Activated CD8-positive, alpha-beta T cell treated with anti-CD3 and anti-CD28 coated beads, Interleukin-2, amount 10 ng/mL, durations not matched to agents 7 days and 5 days (primary cell): ENCODE results near the gene CAMK2G. TPM values are rescaled to one million over a fixed set of nuclear protein-coding genes. Genes with fewer than 3 reads are reported as not detected.

Experiments
- ATAC-seq: fragments of 150-1000 bp; cut with Tn5 transposase; one replicate; pipeline ENCODE4 v1.10.0; 2021; ENCODE audit warnings: moderate library complexity
- CTCF ChIA-PET: fragments of 350-600 bp; sonication (Branson Sonifier 250); formaldehyde crosslinking; loops from one replicate; lab custom pipeline; 2021; ENCODE audit warnings: antibody characterized with exemption; lab: Charles Lee
- POLR2A ChIA-PET: fragments of 350-600 bp; sonication (Branson Sonifier 250); formaldehyde crosslinking; loops from one replicate; lab custom pipeline; 2021; ENCODE audit warnings: antibody characterized with exemption; lab: Charles Lee
- DNase-seq: peaks from one replicate; pipeline ENCODE4 v3.0.0-alpha.2; 2020
- H3K27ac Mint-ChIP-seq: one replicate; pipeline ENCODE4 v1.8.0; 2021; ENCODE audit warnings: mild to moderate bottlenecking, mixed read lengths
- H3K27me3 Mint-ChIP-seq: one replicate; pipeline ENCODE4 v1.8.0; 2021; ENCODE audit warnings: low read depth, mixed read lengths
- H3K36me3 Mint-ChIP-seq: one replicate; pipeline ENCODE4 v1.8.0; 2021; ENCODE audit warnings: low read depth, mixed read lengths
- H3K4me1 Mint-ChIP-seq: one replicate; pipeline ENCODE4 v1.8.0; 2021; ENCODE audit warnings: low read depth, mixed read lengths
- H3K4me3 Mint-ChIP-seq: one replicate; pipeline ENCODE4 v1.8.0; 2021; ENCODE audit warnings: mild to moderate bottlenecking, mixed read lengths
- H3K9me3 Mint-ChIP-seq: one replicate; pipeline ENCODE4 v1.8.0; 2022; ENCODE audit warnings: mixed read lengths; ENCODE audit not compliant: insufficient read depth
- total RNA-seq, 2 experiments: library from RNA; stranded (reverse); gene quantifications; one replicate each; pipeline ENCODE4 v1.2.3, GENCODE V29; 2021

The CAMK2G gene
- total RNA-seq, 2 experiments from 2014 or later, result 43.2 to 48.4 TPM

DNA sequence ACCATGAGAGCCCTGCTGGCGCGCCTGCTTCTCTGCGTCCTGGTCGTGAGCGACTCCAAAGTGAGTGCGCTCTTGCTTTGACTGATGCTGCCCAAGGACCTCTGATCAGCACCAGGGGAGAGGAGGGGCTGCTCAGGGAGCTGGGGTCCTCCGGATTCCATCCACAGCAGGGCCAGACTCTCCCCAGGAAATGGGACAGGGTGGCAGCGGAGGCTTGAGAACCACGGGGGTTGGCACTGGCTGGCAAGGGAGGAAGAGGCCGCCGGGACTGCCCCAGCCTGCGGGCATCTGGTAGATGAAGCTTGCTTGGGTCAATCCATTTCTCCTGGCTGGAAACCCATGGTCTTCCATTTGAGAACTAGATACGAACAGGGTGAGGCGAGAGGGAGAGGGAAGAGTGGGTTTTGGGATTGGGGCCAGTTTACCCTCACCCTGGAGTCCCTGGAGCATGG is 37.2 kb upstream of the CAMK2G start:
- DNase-seq, result no peak
- H3K4me3 Mint-ChIP-seq, result peak overlapping the region; percentile 81
- peaks cover 44% of the 10 kb centered on the region for H3K4me1 Mint-ChIP-seq
- peaks cover 41% of the 10 kb centered on the region for H3K27me3 Mint-ChIP-seq
- ChIA-PET CTCF (interaction anchor here (1.3 to 1.6 kb wide), 4 partner anchors 17 to 65 kb away, joined by 3 to 6 read pairs (median 4); no protein-coding TSS in a partner anchor), POLR2A (no interaction called here)
- H3K9me3 Mint-ChIP-seq, result no peaks in the 10 kb centered on the region
- peaks cover 11% of the 10 kb centered on the region for H3K36me3 Mint-ChIP-seq
- peak overlapping the region; percentile 73 for H3K27ac Mint-ChIP-seq
- no peak for ATAC-seq

DNA sequence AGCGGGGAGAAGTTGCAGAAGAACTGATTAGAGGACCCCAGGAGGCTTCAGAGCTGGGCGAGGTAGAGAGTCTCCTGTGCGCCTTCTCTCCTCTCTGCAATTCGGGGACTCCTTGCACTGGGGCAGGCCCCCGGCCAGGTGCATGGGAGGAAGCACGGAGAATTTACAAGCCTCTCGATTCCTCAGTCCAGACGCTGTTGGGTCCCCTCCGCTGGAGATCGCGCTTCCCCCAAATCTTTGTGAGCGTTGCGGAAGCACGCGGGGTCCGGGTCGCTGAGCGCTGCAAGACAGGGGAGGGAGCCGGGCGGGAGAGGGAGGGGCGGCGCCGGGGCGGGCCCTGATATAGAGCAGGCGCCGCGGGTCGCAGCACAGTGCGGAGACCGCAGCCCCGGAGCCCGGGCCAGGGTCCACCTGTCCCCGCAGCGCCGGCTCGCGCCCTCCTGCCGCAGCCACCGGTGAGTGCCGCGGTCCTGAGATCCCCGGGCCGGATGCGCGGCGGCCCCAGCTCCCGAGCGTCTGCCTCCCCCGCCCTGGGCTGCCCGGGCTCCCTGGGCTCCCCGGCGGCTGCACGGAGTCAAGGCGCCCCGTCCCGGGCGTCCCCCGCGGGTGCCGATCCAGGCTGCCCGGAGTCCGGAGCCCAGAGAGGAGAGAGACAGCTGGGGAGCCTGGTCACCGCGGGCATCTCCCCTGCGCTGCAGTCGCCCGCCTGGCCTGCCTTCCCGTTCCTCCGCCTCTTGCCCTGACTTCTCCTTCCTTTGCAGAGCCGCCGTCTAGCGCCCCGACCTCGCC is 36.6 kb upstream of the CAMK2G start, which contains the start of gene PLAU:
PLAU (plus strand) TSS at position 369 of the 789 bp plus-strand sequence. CDS start 424 bp downstream, outside the sequence.
- ATAC-seq (peak; percentile 78), DNase-seq (peak; percentile 56)
- H3K27ac Mint-ChIP-seq, result peak within 1 kb of the TSS; percentile 73
- peak within 1 kb of the TSS; percentile 81 for H3K4me3 Mint-ChIP-seq
- H3K4me1 Mint-ChIP-seq, result peaks cover 43% of the 10 kb centered on the region
- peaks cover 7% of the 10 kb centered on the region for H3K36me3 Mint-ChIP-seq
- peaks cover 41% of the 10 kb centered on the region for H3K27me3 Mint-ChIP-seq
- H3K9me3 Mint-ChIP-seq, result no peaks in the 10 kb centered on the region
- ChIA-PET CTCF (interaction anchor here (0.6 to 1.6 kb wide), 4 partner anchors 27 to 65 kb away, joined by 3 to 6 read pairs (median 4); no protein-coding TSS in a partner anchor), POLR2A (no interaction called here)

DNA sequence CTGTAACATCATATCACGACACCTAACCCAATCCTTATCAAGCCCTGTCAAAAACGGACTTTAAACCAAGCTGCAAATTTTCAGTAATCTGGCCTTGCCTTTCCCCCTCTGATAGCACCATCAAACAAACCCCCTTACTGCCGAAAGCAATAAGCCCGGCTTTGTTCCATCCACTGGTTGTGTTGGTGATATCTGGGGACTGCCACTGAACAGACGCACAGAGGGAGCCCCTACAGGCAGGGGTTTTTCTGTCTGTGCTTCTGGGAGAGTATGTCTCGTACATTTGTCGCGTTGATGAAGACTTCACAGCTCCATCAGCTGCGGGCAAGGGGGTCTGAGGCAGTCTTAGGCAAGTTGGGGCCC is 36.0 kb upstream of the CAMK2G start:
- Mint-ChIP-seq H3K4me3 (peak overlapping the region; percentile 72), H3K36me3 (peaks cover 3% of the 10 kb centered on the region), H3K9me3 (no peaks in the 10 kb centered on the region), H3K27me3 (peaks cover 40% of the 10 kb centered on the region), H3K4me1 (peaks cover 43% of the 10 kb centered on the region), H3K27ac (peak overlapping the region; percentile 53)
- peak; percentile 31 for ATAC-seq
- ChIA-PET POLR2A (no interaction called here), CTCF (interaction anchor here (1.3 to 1.6 kb wide), 3 partner anchors 30 to 64 kb away, joined by 3 to 6 read pairs (median 6); no protein-coding TSS in a partner anchor)
- peak; percentile 42 for DNase-seq

DNA sequence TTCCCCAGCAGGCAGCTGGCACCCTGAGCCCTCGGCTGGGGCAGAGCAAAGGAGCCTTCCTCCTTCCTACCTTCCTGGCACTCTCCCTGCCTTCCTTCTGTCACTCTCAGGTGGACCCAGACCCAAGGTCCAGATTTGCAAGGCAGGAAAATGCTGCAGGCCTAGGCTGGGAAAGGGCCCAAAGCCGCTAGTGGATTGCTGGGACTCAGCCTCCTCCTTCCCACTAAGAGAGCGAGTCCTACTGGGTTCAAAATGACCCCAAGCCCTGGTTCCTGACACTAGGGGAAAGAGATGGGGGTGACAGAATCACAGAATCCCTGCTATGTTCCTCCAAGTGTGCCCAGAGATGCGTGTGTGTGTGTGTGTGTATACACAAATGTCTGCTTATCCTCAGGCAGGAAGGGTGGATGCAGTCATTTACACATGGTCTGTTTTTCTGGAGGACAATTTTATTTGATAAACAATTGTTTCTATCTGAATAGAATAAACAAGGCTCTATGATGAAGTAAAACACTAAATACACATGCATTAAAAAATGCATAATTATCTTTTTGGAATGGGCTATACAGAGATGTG is 35.3 kb upstream of the CAMK2G start:
- DNase-seq (no peak), ATAC-seq (no peak)
- H3K9me3 Mint-ChIP-seq, result no peaks in the 10 kb centered on the region
- H3K27ac Mint-ChIP-seq, result peak overlapping the region; percentile 72
- H3K36me3 Mint-ChIP-seq, result no peaks in the 10 kb centered on the region
- CTCF ChIA-PET, result interaction anchor here (0.9 to 2.5 kb wide), 2 partner anchors 30 to 31 kb away, joined by 6 to 21 read pairs; no protein-coding TSS in a partner anchor
- peak overlapping the region; percentile 72 for H3K4me3 Mint-ChIP-seq
- POLR2A ChIA-PET, result no interaction called here
- peaks cover 43% of the 10 kb centered on the region for H3K4me1 Mint-ChIP-seq
- peaks cover 39% of the 10 kb centered on the region for H3K27me3 Mint-ChIP-seq

DNA sequence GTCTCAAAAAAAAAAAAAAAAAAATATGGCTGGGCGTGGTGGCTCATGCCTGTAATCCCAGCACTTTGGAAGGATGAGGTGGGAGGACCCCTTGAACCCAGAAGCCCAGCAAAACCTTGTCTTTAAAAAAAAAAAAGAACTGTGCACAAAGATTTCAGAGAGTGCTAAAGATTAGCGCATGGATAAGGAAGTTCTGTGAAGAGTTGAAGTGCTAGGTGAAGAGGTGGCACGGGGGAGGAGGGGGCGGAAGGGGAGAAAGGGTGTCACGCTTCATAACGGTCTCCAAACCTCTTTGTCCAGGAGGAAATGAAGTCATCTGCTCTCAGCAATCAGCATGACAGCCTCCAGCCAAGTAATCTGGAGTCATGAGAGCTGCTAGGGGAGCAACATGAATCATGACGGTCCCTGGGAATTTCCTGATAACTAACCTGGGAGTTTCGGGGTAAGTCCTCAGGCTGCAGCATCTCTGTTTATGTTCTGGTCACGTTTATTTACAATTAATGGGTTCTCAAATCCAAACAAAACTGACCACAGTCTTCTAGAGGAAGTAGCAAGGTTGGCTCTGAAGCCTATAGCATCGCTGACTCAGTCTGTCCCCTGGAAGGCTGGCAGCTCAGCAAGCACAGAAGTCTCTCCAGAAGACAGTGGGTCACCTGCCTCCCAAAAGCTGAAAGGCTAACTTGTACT is 34.6 kb upstream of the CAMK2G start:
- peaks cover 35% of the 10 kb centered on the region for H3K27me3 Mint-ChIP-seq
- H3K27ac Mint-ChIP-seq, result peak overlapping the region; percentile 72
- DNase-seq (peak; percentile 72), ATAC-seq (peak; percentile 40)
- H3K4me1 Mint-ChIP-seq, result peaks cover 43% of the 10 kb centered on the region
- H3K4me3 Mint-ChIP-seq, result peak overlapping the region; percentile 58
- ChIA-PET POLR2A (no interaction called here), CTCF (interaction anchor here (0.6 to 2.5 kb wide), 3 partner anchors 29 to 1304 kb away, joined by 3 to 21 read pairs (median 6); no protein-coding TSS in a partner anchor)
- no peaks in the 10 kb centered on the region for H3K9me3 Mint-ChIP-seq
- H3K36me3 Mint-ChIP-seq, result no peaks in the 10 kb centered on the region

DNA sequence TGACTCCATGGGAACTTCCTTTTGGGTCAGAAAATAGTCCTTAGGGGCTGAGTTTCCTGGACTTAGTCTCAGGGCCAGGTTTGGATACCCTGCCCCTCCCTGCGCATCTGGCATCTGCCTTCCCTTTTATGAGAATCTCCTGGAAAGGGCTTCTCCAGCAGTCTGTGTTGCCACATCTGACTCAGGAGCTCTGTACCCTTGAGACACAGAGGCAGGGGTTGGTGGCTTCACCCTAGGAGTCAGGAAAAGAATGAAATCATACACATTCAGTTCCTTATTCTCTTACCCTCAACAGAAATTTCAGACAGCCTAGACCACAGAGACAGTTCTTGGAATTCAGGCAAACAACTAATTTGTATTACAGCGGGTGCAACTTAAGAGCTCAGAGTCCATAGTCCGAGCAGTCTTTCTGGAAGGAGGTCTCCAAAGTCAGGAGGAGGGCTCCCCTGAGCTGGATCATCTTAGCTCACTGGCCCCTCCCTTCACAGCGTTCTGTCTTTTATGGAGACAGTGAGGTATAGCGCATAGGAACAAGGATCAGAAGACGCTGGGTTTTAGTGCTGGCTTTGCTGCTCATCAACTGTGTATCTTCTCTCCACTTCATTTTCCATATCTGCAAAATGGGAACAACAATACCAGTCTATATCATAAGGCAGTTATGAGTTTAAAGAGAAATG is 33.6 kb upstream of the CAMK2G start:
- DNase-seq (no peak), ATAC-seq (no peak)
- Mint-ChIP-seq H3K36me3 (no peaks in the 10 kb centered on the region), H3K4me1 (peaks cover 43% of the 10 kb centered on the region), H3K9me3 (no peaks in the 10 kb centered on the region), H3K27me3 (peaks cover 27% of the 10 kb centered on the region), H3K27ac (no peak overlapping the region), H3K4me3 (no peak overlapping the region)
- ChIA-PET CTCF (interaction anchor here (0.8 to 2.5 kb wide), 4 partner anchors 21 to 32 kb away, joined by 3 to 21 read pairs (median 4); no protein-coding TSS in a partner anchor), POLR2A (no interaction called here)

DNA sequence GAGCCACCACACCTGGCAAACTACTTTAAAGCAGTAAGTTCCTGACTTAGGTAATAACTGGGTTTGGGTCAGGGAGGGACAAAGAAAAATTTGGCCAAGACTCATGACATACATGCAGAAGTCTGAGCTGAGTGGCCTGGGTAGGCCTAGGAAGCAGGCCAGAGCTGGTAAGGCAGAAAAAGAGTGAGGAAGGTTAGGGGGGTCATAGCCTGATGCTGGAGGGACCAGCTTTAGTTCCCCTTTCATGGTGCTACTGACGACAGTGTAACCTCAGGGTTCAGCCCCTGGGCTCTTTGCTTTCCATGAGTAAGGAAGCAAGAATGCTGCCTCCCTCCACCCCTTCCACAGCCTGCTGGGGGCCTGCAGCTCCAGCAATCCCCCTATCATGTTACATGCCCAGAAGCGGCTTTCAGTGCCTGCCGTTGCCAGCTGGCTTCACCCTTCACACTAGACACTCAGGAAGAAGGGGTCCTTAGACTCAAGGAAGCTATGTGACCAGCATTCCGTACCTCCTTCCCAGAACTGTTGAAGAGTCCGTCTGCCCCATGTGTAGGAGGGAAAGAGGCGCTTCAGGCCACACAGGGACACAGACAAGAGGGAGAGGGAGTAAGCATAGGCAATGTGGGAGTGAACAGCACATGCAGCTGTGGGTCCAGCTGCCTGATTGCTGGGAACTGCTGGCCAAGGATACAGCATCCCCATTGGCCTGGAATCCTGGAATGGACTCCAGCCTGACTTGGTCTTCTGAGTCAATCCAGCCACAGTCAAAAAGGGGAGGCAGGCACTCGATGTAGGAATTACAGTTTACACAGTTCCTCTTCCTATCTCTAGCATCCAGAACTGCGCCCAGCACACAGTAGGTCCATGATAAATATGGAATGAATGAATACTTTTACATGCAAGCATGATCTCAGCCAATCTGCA is 32.4 kb upstream of the CAMK2G start:
- no peaks in the 10 kb centered on the region for H3K36me3 Mint-ChIP-seq
- H3K9me3 Mint-ChIP-seq, result no peaks in the 10 kb centered on the region
- ChIA-PET POLR2A (interaction anchor here (0.9 to 1.0 kb wide), 3 partner anchors 10 to 27 kb away, joined by 3 read pairs; no protein-coding TSS in a partner anchor), CTCF (interaction anchor here (0.6 to 1.3 kb wide), 4 partner anchors 17 to 53 kb away, joined by 3 to 5 read pairs (median 4); no protein-coding TSS in a partner anchor)
- DNase-seq, result no peak
- H3K4me3 Mint-ChIP-seq, result no peak overlapping the region
- no peak for ATAC-seq
- peaks cover 28% of the 10 kb centered on the region for H3K27me3 Mint-ChIP-seq
- no peak overlapping the region for H3K27ac Mint-ChIP-seq
- peaks cover 49% of the 10 kb centered on the region for H3K4me1 Mint-ChIP-seq

DNA sequence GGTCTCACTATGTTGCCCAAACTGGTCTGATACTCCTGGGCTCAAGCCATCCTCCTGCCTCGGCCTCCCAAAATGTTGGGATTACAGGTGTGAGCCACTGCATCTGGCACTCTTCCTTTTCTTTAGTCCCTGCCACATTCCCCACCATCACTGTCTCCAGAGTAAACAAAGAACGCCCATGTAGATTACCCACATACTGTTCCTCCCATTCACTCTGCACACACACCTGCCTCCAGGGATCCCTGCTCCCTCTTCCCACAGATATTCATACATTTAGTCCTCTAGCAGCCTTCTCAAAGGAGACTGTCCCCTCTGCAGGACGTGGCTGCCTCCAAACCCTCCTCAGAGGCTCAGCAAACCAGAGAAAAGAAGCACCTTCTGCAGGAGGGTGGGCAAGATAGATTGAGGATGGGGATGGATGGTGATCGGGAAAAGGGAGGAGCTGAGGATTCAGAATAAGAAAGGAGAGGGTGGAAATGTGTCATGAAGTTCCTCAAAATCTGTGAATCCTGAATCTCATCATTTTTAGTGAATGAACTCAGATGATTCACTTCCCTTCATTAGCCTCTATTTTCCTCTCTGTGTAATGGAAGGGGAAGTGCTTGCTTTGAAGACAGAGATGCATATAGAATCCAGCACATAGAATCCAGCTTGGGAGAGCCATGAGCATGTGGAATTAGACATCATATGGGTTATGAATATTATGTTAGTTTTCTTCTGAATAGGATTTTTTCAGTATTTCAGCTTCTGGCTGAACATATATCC is 31.1 kb upstream of the CAMK2G start:
- H3K27me3 Mint-ChIP-seq, result peaks cover 23% of the 10 kb centered on the region
- H3K27ac Mint-ChIP-seq, result no peak overlapping the region
- ATAC-seq, result no peak
- no peaks in the 10 kb centered on the region for H3K36me3 Mint-ChIP-seq
- H3K9me3 Mint-ChIP-seq, result no peaks in the 10 kb centered on the region
- no peak overlapping the region for H3K4me3 Mint-ChIP-seq
- no peak for DNase-seq
- H3K4me1 Mint-ChIP-seq, result peaks cover 40% of the 10 kb centered on the region
- CTCF ChIA-PET, result no interaction called here
- POLR2A ChIA-PET, result no interaction called here

DNA sequence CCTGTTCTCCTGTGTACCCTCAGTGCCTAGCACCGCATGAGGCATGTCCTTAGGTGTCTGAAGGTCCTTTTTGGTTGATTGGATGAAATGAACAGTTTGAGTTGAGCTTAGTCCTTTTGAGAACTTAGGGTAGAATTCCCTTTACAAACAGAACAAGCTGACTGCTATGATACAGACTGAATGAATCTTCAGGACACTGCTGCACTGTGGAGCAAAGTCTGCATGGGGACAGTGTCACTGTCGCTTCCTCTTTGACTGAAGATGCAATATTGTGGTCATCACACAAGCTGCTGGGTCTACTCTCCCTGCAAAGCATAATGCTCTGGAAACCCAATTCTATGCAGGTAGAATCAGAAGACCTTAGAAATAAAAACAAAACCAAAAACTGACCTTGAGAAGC is 28.0 kb upstream of the CAMK2G start:
- ChIA-PET CTCF (interaction anchor here (0.6 to 6.2 kb wide), 6 partner anchors 12 to 179 kb away, joined by 3 to 27 read pairs (median 5); no protein-coding TSS in a partner anchor), POLR2A (no interaction called here)
- Mint-ChIP-seq H3K36me3 (no peaks in the 10 kb centered on the region), H3K4me3 (no peak overlapping the region), H3K27ac (no peak overlapping the region), H3K27me3 (peaks cover 22% of the 10 kb centered on the region), H3K9me3 (no peaks in the 10 kb centered on the region), H3K4me1 (peaks cover 14% of the 10 kb centered on the region)
- ATAC-seq, result no peak
- no peak for DNase-seq

DNA sequence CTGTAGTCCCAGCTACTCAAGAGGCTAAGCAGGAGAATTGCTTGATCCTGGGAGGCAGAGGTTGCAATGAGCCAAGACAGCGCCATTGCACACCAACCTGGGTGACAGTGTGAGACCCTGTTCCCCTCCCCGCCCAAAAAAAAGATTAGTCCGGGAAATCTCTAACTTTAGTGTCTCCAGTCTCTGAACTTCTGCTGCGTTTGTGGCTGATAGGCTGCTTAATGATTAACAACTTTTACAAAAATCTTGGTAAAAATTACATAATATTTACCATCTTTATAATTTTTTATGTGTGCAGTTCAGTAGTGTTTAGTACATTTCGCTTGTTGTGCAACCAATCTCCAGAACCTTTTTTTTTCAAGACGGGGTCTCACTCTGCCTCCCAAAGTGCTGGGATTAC is 26.9 kb upstream of the CAMK2G start:
- Mint-ChIP-seq H3K36me3 (no peaks in the 10 kb centered on the region), H3K4me3 (no peak overlapping the region), H3K27me3 (peaks cover 22% of the 10 kb centered on the region), H3K27ac (no peak overlapping the region), H3K4me1 (peaks cover 12% of the 10 kb centered on the region), H3K9me3 (no peaks in the 10 kb centered on the region)
- no peak for ATAC-seq
- ChIA-PET CTCF (interaction anchor here (1.9 to 6.2 kb wide), 3 partner anchors 15 to 180 kb away, joined by 6 to 27 read pairs (median 23); no protein-coding TSS in a partner anchor), POLR2A (no interaction called here)
- DNase-seq, result no peak
